GM19099 (cell line): ENCODE results near the gene SNRNP40.

Source experiments
- POLR2A ChIP-seq: IDR thresholded peaks from 3 replicates; pipeline ENCODE4 v1.6.1; 2011; ENCODE audit warnings: low read depth; ENCODE audit not compliant: insufficient read length; ENCODE audit errors: extremely low read depth

The SNRNP40 gene

DNA sequence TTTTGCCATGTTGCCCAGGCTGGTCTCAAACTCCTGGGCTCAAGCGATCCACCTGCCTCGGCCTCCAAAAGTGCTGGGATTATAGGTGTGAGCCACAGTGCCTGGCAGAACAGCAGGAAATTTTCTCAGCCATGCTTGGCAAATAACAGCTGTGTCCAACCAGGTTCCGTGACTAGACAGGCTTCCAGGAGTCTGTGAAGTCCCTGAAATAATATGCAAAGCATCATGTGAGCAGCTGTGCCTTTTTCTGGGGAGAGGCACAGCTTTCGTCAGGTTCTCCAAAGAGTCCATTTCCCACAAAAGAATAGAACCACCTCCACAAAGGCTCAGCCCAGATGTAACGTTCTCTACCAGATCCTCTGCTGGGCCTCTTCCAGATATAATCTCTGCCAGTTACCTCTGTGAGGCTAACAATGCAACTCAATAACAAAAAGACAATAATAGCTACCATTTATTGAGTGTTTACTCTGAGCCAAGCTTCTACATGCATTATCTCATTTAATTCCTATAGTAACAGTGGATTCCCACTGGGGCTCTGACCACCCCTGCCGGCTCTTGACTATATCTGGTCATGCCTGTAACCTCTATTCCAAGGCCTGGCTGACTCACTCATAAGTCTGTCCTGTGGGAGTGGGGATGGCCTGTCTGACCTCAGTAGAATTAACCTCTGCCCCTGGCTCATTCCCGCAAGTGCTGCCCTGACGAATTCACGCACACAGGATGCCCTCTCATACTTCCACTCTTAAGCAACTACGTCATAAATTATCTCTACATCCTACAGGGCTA is 52.9 kb downstream of the SNRNP40 start:
- no peak for TF ChIP-seq POLR2A

DNA sequence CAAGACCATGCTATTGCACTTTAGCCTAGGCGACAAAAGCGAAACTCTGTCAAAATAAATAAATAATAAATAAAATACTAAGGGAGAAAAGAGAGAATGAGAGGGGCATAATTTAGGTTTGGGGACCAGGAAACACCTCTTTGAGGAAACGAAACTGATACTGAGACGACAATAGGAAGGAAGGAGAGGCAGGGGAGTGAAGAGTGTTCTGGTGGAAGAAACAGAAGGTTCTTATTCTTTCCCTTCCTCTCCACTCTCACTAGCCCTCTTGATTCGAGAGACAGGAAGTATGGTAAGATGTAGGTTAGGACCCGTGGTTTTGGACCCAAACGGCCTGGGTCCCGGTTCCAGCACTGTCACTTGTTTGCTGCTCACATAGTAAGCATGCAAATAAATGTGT is 55.3 kb downstream of the SNRNP40 start:
- TF ChIP-seq POLR2A, result no peak

DNA sequence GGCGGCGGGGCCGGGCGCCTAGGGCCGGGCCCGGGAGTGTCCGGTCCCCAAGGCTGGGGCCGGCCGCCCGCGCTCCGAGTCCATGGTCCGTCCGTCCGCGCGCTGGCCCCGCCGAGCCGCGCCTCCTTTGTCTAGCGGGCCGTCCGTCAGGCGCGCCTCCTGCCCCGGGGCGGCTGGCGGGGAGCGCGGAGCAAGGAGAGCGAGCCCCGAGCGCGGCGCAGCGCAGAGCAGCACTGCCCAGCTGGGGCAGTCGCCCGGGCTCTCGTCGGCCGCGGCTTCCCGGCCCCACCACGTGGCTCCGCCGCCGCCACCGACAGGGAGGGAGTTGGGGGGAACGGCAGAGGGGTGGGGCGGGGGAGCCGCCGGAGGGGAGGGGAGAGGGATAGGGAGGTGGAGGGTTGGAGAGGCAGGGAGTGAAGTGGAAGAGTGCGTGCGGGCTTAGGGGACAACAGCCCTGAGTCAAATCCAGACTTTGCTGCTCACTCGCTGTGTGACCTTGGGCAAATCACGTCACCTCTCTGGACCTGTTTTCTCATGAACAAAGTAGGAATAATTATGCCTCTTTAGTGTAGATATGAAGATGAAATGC is 56.8 kb downstream of the SNRNP40 start, which contains the start of gene NKAIN1:
NKAIN1 (minus strand) TSS at position 235 of the 589 bp plus-strand sequence. CDS start 340 bp downstream, outside the sequence.
- TF ChIP-seq POLR2A, result no peak

DNA sequence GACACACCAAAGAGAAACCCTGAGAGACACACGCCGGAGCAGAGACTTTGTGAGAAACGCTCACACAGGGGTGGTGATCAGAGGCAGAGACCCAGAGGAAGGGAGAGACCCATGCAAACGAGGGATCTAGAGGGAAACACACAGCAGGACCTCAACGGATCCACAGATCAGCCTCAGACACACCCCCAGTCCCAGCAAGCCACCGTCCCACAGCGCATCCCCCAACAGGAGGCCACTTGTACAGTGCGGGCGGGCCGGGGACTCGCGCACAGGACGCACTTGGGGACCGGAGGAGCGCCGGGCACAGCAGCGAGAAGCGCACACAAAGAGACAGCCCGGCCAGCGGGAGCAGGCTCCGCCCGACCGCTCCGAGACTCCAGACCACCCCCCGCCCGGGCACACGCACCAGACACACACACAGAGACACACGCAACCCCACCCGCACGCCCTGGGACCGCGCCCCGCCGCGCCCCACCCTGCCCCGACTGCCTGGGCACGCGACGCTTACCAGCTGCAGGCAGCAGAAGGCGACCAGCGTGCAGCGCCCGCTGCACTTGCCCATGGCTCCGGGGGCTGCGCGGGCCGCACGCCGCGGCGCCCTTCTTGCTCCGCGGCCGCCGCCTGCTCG is 57.5 kb downstream of the SNRNP40 start:
- no peak for TF ChIP-seq POLR2A

DNA sequence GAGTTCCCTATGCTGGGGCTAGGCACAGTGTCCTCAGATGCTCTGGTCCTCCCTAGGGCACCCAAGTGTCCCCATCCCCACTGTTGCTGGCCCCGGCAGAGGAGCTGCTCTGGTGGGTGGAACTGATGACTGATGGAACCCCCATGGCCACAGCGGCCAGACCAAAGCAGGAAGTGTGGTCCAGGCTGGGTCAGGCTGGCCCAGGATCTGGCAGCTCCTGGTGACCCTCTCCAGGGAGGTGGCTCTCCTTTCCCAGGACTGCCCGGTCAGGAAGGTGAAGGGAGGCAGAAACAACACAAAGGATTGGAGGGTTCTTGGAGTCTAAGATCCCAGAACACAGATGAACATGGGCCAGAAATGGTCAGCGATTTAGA is 58.0 kb downstream of the SNRNP40 start:
- TF ChIP-seq POLR2A, result no peak

DNA sequence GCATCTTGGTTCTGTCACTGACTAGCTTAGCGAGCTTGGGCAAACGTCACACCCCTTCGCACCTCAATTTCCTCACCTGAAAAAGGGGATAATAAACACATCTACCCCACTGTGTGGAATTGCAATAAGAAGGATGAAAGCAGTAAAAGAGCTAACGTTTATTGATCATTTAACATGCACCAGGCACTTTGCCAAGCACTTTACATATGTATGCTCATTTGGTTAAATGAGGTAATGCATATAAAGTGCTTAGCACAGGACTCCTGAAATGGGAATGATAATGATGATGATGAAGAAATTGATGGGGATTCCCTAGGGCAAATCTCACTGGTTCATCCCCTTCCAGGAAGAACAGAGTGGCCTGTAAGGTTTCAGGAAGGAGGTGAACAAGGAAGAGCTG is 61.7 kb downstream of the SNRNP40 start:
- TF ChIP-seq POLR2A, result no peak

DNA sequence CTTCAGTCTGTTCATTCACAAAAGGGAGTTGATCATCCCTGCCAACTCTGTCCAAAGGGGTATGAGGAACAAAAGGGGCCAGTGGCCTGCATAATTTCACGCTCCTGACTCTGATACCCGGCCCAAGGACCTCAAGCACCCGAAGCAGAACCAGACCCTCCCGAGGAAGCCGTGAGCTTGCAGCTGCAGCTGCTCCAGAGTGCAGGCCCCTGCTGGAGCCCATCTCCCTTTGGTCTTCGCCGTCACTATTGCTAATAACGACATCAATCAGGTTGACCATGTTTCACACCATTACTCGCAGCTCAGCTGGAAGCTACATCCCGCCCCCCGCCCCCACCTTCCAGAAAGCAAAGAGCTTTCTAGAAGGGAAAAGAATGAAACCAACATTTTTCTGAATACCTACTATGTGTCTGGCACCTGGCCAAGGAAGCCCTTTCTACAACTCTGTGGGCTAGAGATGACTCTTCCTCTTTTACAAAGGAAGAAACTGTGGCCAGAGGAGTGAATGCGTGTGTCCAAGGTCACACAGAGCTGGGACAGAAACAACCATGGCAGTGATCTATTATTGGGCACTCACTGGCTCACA is 62.4 kb downstream of the SNRNP40 start:
- TF ChIP-seq POLR2A, result no peak

DNA sequence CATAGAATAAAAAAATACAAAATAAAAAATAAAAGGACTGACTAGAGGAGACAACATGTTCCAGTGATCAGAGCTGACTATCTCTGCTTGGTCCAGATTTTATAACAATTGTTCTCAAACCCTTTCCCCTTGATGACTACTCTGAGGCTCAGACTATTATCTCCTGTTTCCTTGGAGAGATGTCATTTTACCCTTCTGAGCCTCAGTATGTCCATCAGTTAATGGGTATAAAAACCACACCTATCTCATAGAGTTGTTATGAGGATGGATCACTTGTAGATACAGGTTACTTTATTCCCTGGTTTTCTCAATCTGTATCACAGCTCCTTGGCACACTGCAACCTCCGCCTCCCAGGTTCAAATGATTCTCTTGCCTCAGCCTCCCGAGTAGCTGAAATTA is 63.9 kb downstream of the SNRNP40 start:
- TF ChIP-seq POLR2A, result no peak

DNA sequence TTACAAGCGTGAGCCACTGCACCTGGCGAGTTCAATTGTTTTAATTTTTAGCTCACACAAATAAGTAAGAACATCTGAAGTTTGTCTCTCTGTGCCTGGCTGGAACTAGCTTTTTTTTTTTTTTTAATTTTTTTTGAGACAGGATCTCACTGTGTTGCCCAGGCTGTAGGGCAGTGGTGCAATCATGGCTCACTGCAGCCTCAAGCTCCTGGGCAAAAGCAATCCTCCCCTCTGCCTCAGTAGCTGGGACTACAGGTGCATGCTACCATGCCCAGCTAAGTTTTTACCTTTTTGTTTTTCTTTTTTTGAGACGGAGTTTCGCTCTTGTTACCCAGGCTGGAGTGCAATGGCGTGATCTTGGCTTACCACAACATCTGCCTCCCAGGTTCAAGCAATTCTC is 64.8 kb downstream of the SNRNP40 start:
- TF ChIP-seq POLR2A, result no peak

DNA sequence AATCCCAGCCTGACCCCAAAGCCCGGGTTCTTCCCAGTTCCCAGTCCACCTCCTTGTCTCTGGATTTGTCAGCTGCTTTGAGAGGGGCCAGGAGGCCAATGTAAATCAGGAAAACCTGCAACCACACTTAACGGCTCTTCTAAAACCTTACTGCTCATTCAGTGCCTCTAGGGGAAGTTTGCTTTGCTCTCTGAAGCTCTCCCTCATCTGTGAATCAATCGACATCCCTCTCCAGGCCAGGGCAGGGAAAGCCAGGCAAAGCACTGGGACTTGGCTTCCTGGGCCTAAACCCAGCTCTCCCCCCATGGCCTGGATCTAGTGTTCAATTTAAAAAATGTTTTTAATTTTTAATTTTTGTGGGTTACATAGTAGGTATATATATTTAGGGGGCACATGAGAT is 66.2 kb downstream of the SNRNP40 start:
- TF ChIP-seq POLR2A, result no peak

DNA sequence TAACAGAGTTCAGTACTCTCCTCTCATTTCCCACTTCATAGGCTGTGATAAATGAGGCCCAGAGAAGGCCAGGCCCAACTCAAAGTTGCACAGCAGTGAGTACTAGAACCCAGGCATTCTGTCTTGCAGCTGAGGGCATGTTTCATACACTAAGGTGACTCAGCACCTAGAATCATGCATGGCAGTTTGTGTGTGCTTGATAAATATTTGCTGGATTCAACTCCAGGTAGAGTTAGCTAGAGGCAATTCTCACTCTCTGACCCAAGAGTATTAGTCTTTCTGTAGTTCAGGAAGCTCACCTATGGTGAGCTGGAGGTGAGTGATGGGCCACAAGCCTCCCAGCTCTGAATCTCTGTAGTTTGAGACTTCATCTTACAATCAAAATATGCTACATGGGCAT is 67.6 kb downstream of the SNRNP40 start:
- no peak for TF ChIP-seq POLR2A

DNA sequence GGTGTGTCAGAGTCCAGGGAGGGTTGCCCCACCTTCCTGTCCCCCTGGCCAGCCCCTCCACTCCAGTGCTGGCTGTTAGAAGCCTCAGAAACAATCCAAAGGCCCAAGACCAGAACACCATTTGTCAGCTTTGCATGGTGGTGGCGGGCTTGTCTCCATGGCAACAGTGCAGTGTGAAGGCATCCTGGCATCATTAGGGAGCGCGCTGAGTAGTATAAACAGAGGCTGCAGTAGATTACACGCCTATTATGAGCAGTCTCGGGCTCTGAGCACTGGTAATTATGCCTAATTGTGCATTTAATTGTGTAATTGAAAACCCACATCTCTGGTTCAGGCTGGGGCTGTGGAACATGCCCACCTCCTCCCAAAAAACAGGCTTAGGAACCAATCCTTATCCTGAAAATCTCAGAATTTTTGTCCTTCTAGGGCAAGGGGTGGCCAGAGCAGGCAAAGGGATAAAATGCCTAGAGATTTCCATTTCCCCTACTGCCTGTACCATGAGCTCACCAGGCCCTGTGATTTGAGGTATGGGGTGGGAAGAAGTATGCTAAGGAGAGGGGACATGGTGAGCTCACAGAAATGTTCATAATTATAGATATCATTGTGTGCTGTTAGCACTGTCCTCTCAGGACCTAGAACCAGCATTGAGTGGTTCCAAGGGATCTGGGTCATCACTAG is 68.6 kb downstream of the SNRNP40 start:
- no peak for TF ChIP-seq POLR2A

DNA sequence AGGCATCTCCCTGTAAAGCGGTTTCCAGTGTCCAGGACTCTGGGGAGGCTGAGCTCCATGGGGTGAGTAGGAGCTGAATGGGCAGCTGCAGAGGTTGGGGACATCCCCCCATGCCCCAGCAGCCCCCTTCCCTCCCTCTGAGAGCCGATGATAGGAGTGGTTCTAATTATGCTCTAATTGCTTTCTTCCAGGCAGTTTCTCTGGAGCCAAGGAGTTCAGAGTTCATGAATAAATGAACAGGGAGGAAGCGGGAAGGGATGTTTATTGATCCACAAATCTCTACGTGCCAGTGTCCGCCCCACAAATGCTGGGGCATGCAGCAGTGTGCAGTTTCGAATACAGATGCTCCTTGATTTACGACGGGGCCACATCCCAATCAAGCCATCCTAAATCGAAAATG is 72.5 kb downstream of the SNRNP40 start:
- no peak for TF ChIP-seq POLR2A

DNA sequence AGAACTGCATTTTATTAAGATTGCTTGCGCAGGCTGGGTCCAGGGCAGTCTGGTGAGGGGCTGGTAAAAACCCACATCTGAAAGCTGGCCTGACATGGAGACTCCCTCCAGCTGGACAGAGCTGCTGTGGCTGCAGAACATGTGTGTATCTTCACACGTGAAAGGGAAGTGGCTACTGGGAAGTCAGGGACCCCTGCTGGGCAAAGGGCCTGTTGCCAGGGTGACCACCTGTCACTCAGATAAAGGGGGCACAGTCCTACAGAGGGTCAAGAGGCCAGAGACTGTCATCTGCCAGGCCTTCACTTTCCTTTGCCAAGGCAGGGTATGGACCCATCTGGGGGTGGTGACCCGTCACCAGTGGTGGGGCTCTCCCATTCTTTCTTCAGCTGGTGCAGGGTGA is 74.4 kb downstream of the SNRNP40 start:
- no peak for TF ChIP-seq POLR2A

DNA sequence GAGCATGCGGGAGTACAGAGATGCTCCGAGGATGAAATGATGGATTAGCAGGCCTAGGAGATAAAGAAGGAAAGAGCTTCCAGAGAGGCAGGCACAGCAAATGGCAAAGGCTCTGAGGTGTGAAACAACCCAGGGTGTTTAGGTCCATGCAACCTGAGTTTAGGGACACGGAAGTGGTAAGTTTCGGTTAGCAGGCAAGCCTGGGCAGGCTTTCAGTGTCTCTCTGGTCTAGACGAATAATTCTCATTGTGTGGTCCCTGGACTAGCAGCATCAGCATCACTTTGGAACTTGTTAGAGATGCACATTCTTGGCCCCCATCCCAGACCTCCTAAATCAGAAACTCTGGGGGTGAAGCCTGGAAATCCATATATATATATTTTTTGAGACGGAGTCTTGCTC is 75.5 kb downstream of the SNRNP40 start:
- TF ChIP-seq POLR2A, result no peak
